ENCODE data around the gene BDNF. TPM values are rescaled to one million over a fixed set of nuclear protein-coding genes. Genes with fewer than 3 reads are reported as not detected.

BDNF gene
- total RNA-seq, 1 donor from 2014 or later, result 1.6 TPM

DNA sequence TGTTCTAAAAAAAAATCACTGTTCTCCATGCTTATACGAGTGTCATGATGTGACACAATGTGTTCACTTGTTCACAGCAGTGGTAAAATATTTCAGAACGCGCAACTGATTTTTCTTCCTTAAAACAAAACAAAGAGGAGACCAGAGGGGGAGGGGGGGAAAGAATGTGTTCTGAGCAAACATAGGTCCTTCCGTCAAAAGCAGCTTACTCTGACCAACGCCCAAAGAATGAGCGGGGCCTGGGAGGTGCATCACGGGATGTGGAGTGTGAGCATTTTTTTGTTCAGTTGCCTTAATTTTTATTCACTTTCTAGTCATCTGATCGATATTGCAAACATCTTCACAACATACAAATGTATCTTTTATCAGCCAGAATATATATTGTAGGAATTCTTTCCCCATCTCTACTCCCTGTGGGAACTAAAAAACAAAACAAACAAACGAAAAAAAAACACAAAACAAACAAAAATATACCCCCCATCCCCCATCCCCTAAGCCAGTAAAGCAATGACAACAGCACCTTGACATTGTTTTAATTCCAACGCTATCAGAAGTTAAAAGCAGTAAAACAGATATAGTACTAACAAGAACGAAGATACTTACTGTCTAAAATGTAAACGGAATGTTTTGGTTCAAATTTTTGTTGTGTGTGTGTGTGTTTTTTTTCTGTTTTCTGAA, 43.3 kb downstream of the BDNF start:
- no peak for DNase-seq (ENCODE audit: low spot score)
- H3K4me1 ChIP-seq, result peaks cover 5% of the 10 kb centered on the region
- no peak overlapping the region for H3K4me2 ChIP-seq
- peaks cover 4% of the 10 kb centered on the region for H3K9me3 Mint-ChIP-seq
- H3K79me2 ChIP-seq (ENCODE audit: low read depth), result no peaks in the 10 kb centered on the region
- no peaks in the 10 kb centered on the region for H3F3A ChIP-seq (ENCODE audit: low read depth)
- TF ChIP-seq EZH2 (IDR thresholded peaks at IDR 0.05) (no peak), EZH2phosphoT487 (IDR thresholded peaks at IDR 0.05) (no peak)
- TF ChIP-seq, protein P1, sequence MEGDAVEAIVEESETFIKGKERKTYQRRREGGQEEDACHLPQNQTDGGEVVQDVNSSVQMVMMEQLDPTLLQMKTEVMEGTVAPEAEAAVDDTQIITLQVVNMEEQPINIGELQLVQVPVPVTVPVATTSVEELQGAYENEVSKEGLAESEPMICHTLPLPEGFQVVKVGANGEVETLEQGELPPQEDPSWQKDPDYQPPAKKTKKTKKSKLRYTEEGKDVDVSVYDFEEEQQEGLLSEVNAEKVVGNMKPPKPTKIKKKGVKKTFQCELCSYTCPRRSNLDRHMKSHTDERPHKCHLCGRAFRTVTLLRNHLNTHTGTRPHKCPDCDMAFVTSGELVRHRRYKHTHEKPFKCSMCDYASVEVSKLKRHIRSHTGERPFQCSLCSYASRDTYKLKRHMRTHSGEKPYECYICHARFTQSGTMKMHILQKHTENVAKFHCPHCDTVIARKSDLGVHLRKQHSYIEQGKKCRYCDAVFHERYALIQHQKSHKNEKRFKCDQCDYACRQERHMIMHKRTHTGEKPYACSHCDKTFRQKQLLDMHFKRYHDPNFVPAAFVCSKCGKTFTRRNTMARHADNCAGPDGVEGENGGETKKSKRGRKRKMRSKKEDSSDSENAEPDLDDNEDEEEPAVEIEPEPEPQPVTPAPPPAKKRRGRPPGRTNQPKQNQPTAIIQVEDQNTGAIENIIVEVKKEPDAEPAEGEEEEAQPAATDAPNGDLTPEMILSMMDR (IDR thresholded peaks at IDR 0.05), result no peak
- H3K36me3 ChIP-seq, result no peaks in the 10 kb centered on the region
- no peak overlapping the region for H3K9ac ChIP-seq
- no peaks in the 10 kb centered on the region for H3K9me3 ChIP-seq (ENCODE audit: low read depth)
- peaks cover 14% of the 10 kb centered on the region for H3K36me3 Mint-ChIP-seq
- H3K4me3 ChIP-seq, result no peak overlapping the region
- H2AFZ ChIP-seq (replicated peaks), result no peak overlapping the region
- H3K27ac ChIP-seq, result no peak overlapping the region
- no peaks in the 10 kb centered on the region for H3K27me3 ChIP-seq
- H3K27ac Mint-ChIP-seq, result no peak overlapping the region
- H4K20me1 ChIP-seq (ENCODE audit: low read depth), result no peaks in the 10 kb centered on the region
- H3K4me1 Mint-ChIP-seq, result peaks cover 12% of the 10 kb centered on the region
- peaks cover 2% of the 10 kb centered on the region for H3K27me3 Mint-ChIP-seq (ENCODE audit: insufficient read depth, low read depth)
- H3K4me3 Mint-ChIP-seq, result no peak overlapping the region

DNA sequence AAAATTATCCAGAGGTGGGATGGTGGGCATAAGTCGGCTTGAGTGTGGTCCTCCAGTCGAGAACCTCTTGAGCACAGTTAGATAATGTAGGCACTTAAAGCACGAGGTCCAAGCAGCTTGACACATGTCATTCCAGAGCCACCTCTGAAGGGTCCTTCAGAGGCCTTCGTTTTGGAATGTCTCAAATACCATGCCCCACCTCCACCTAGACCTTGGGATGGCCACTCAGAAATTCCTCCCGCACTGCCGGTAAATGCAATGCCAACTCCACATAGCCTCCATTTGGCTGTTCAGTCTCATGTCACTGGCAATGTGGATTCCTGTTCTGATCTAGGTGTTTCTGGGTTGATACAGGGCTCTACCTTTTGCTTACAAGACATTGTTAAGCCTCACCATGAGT, 43.9 kb downstream of the BDNF start:
- Histone ChIP-seq H2AFZ (replicated peaks) (no peak overlapping the region), H3F3A (ENCODE audit: low read depth) (no peaks in the 10 kb centered on the region), H4K20me1 (ENCODE audit: low read depth) (no peaks in the 10 kb centered on the region), H3K4me2 (no peak overlapping the region), H3K27ac (no peak overlapping the region), H3K36me3 (no peaks in the 10 kb centered on the region), H3K4me3 (no peak overlapping the region), H3K9me3 (ENCODE audit: low read depth) (no peaks in the 10 kb centered on the region), H3K79me2 (ENCODE audit: low read depth) (no peaks in the 10 kb centered on the region), H3K27me3 (no peaks in the 10 kb centered on the region), H3K9ac (no peak overlapping the region), H3K4me1 (peaks cover 5% of the 10 kb centered on the region)
- Mint-ChIP-seq H3K36me3 (peaks cover 14% of the 10 kb centered on the region), H3K27me3 (ENCODE audit: insufficient read depth, low read depth) (peaks cover 2% of the 10 kb centered on the region), H3K4me1 (peaks cover 12% of the 10 kb centered on the region), H3K4me3 (no peak overlapping the region), H3K27ac (no peak overlapping the region), H3K9me3 (peaks cover 4% of the 10 kb centered on the region)
- no peak for DNase-seq (ENCODE audit: low spot score)
- TF ChIP-seq EZH2 (IDR thresholded peaks at IDR 0.05) (no peak), EZH2phosphoT487 (IDR thresholded peaks at IDR 0.05) (no peak)
- TF ChIP-seq, protein P1 (IDR thresholded peaks at IDR 0.05), result no peak

DNA sequence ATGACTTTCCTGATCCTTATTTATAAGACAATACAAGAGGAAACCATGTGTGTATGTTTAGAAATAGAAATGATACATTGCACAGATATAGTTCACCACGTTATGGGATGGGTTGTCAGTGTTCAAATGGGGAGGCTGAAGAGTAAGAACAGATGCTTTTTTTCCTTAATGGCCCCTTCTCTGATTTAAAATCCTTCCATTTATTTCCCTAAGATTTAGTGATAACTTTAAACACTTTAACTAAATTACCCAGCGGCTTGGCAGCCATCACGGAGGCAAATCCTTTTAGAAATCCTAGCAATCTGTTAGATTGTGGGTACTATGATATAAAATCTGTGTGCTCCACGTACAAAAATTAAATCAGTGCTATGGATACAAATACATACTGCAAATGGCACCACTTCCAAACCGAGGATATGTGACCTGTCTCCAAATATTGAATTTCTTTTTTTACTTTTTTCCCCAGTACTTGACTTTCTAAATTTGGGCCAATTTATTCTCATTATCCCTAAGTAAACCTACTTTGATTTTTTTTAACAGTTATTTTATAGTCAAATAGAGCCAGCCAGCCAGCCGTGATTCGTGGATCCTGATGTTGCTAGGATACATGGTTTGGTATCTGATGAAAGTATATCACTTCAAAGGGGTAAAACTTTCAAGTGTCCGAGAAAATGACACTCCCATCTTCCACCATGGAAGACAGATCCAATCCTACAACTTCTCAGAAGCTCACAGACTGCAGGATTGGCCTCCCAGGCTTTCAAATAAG, 46.1 kb downstream of the BDNF start:
- no peak overlapping the region for H3K4me2 ChIP-seq
- no peak for TF ChIP-seq EZH2 (IDR thresholded peaks at IDR 0.05)
- TF ChIP-seq, protein P1 (IDR thresholded peaks at IDR 0.05), result no peak
- TF ChIP-seq EZH2phosphoT487 (IDR thresholded peaks at IDR 0.05), result no peak
- H3K36me3 ChIP-seq, result no peaks in the 10 kb centered on the region
- H4K20me1 ChIP-seq (ENCODE audit: low read depth), result no peaks in the 10 kb centered on the region
- no peaks in the 10 kb centered on the region for H3K9me3 ChIP-seq (ENCODE audit: low read depth)
- DNase-seq (ENCODE audit: low spot score), result no peak
- H3K4me1 ChIP-seq, result peaks cover 13% of the 10 kb centered on the region
- no peaks in the 10 kb centered on the region for H3K79me2 ChIP-seq (ENCODE audit: low read depth)
- no peak overlapping the region for H3K9ac ChIP-seq
- no peaks in the 10 kb centered on the region for H3F3A ChIP-seq (ENCODE audit: low read depth)
- H2AFZ ChIP-seq (replicated peaks), result no peak overlapping the region
- H3K27me3 ChIP-seq, result no peaks in the 10 kb centered on the region
- Mint-ChIP-seq H3K27ac (no peak overlapping the region), H3K4me1 (peaks cover 15% of the 10 kb centered on the region), H3K27me3 (ENCODE audit: insufficient read depth, low read depth) (peaks cover 2% of the 10 kb centered on the region), H3K9me3 (peaks cover 4% of the 10 kb centered on the region), H3K4me3 (no peak overlapping the region), H3K36me3 (peaks cover 14% of the 10 kb centered on the region)
- H3K27ac ChIP-seq, result no peak overlapping the region
- no peak overlapping the region for H3K4me3 ChIP-seq

Measured in neural progenitor cell (in vitro differentiated cells).